ENCODE results near the gene BLCAP. TPM values are rescaled to one million over a fixed set of nuclear protein-coding genes. Genes with fewer than 3 reads are reported as not detected.
"Not testable (repeated sequence)": the region's sequence is repeated elsewhere in the genome, so short reads cannot be mapped to it uniquely, and the experiment has no call there.

Gene BLCAP
- total RNA-seq (ENCODE audit: insufficient read depth, low replicate concordance) = 39.2 TPM

DNA sequence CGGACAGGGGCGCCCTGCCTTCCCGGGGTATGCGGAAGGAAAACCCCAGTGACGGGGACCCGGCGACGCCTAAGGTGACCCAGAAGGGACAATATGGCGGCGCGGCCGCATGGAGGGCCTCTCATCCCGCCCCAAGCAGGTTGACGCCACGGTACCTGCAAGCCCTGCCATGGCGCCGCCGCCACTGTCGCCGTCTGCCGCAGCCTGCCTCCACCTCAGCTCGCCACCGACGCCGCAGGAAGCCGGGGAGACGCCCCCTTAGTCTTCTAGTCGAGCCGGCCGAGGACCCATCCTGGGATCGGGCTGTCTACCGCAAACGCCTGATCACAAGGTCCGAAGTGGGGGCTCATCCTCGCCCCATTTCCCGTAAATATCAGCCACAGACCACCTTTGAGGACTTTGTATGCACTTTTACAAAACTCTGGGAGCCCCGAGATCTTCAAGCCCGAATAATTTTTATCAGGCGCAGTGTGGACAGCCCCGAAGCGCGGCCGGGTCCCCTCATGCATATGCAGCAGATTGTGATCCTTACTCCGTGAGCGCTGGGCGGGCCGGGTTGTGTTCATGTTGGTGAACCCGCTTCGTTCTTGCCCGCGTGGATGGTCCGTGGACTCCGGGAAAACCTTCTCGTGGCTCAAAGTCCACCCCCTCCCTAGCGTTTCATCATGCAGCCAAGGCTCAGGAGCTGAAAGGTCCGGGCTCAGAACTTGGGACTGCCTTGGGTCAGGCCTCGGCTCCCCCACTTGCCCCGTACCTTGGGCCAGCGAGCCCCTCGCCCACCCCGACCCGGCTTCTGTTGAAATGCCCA lies at the start of gene BLCAP:
Gene BLCAP (minus strand): TSS at position 239 of the 808 bp plus-strand sequence. CDS start 8,702 bp downstream, outside the sequence.
- DNase-seq (ENCODE audit: low spot score) = peak; percentile 94

GRCh38 chr20:37577436-37577835 lies 49.8 kb upstream of the BLCAP start:
- DNase-seq (ENCODE audit: low spot score) = not testable (repeated sequence)

GRCh38 chr20:37576911-37577310 lies 49.2 kb upstream of the BLCAP start:
- no peak for DNase-seq (ENCODE audit: low spot score)

GRCh38 chr20:37575884-37576283 lies 48.2 kb upstream of the BLCAP start:
- no peak for DNase-seq (ENCODE audit: low spot score)

GRCh38 chr20:37574199-37574890 lies 46.7 kb upstream of the BLCAP start:
- DNase-seq (ENCODE audit: low spot score) = no peak

GRCh38 chr20:37573626-37574198 lies 46.0 kb upstream of the BLCAP start:
- no peak for DNase-seq (ENCODE audit: low spot score)

DNA sequence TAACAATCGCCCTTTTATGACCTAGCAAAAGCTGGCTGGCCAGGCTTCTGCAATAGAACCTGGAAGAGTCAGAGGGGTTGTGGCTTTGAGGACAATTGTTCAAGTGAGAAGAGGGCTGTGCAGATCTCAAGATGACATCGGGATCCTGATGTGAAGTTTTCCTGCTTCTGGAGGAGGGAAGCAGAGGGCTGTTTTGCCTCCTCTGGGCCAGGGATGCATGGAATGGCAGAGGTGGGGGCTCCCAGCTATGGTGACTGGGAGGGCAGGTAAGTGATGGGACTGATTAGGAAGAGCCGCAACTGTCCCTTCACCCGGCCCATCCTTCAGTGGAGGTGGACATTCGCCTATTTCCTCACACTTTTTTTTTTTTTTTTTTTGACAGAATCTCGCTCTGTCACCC lies 43.4 kb upstream of the BLCAP start:
- no peak for DNase-seq (ENCODE audit: low spot score)

DNA sequence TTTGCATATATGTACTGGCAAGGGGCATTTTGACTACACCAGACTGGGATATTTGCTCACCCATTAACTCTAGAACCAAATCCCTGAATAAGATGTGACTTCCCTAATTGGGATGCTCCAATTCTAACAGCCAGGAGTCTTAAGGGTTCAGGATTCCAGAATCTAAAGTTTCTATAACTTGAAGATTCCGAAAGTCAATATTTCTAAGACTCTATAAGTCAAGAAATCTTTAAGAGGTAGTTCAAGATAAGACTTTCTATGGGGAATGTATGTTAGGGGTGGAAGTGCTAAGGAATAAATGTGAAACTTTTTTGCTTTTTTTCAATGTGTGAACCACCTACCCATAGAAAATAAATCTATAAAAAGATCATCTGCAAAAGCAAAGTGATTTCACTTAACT lies 42.7 kb upstream of the BLCAP start:
- no peak for DNase-seq (ENCODE audit: low spot score)

- DNase-seq (ENCODE audit: low spot score) = peak; percentile 42
Measured at GRCh38 chr20:37567671-37568588, 40.3 kb upstream of the BLCAP start.

- DNase-seq (ENCODE audit: low spot score) = no peak
Measured at GRCh38 chr20:37567331-37567665, 39.6 kb upstream of the BLCAP start.

- no peak for DNase-seq (ENCODE audit: low spot score)
Measured at GRCh38 chr20:37566590-37567330, 39.1 kb upstream of the BLCAP start.

DNA sequence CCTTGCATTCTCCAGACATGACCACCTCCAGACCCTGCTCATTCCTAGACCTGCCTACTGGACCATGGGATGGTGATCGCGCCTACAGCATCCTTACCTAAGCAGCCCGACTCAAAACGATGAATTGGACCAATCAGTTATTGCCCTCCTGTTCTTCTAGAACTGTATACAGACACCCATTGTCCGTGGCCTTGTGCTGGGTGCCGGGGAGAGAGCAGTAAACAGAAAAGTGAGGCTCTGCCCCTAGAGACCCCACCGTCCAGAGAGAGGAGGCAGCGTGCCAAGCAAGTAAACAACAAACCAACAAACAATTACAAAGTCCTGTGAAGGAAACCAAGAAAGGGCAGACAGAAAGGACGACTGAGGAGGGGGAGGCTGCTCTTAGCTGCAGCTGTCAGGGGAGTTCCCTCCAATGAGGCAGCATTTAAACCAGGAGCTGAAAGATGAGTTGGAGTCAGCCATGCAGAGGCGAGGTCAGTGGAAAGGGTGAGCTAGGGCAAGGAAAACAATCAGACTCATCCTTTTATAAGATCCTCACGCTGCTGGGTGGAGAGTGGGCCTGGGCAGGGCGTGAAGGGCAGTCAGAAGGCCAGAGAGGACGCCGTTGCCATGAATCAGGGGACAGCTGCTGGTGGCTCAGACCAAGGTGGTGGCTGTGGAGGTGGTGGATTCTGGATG lies 37.6 kb upstream of the BLCAP start:
- no peak for DNase-seq (ENCODE audit: low spot score)

DNA sequence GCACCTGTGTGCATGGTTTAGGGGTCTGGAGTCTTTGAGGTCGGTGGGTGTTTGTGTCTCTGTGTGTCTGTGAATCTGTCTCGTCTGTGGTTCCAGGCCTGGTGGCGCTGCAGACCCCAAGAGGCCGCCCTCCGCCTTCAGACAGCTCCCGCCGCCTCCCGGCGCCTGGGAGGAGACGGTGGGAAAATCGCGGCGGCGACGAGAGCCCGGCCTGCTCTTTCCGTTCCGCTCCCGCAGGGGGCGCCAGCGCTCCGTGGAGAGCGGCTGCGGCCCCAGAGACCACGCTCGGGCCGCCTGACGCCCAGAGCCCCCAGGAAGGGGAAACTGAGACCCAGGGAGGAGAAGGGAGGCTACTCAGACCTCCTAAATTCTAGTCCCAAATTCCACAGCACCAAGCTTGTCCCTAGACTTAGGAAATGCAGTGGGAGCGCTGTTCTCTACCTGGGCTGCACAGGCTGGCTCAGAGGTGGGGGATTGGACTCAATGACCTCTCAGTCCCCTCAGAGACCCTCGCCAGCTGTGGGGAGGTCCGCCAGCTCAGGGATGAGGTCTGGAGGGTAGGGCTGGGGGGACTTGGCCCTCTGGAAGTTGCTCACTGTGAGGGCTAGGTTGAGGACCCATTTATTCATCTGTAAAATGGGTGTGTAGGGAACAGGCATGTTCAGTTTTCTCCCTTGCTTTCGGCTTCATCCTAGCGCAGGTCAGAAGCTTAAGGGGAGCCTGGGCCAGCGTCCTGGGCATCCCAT lies 36.9 kb upstream of the BLCAP start:
- DNase-seq (ENCODE audit: low spot score) = peak; percentile 15

DNA sequence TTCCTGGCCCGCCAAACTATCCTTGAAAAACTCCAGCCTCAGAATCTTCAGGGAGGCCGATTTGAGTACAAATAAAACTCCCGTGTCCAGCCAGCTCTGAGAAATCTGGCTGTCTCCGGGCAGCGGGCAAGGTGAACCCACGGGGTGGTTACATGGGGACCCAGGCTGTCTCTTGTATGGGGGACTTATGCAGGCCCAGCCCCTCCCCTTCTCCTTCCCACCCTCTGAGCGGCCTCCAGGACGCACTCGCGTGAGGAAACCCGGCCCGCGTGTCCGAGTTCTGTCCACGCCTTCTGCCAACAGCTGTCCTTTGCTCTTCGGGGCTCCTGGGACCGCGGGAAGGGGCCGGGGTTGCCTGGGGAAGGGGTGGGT lies 36.3 kb upstream of the BLCAP start:
- DNase-seq (ENCODE audit: low spot score) = no peak

GRCh38 chr20:37562695-37563480 lies 35.2 kb upstream of the BLCAP start:
- DNase-seq (ENCODE audit: low spot score) = no peak

DNA sequence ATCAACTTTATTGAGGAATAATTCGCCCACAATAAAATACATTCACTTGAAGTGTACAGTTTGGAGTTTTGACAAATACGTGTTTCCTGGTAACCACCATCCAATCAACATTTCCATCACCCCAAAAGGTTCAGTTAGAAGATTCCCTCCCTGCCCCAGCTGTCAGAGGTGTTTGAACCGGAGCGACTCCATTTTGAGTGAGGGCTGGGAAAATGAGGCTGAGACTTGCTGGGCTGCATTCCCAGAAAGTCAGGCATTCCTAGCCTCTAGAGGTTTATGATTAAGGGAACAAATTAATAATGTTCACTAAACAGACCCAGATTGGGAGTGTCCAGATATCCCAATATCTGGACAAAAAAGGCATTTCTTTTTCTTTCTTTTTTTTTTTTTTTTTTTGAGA lies 33.0 kb upstream of the BLCAP start:
- no peak for DNase-seq (ENCODE audit: low spot score)

DNA sequence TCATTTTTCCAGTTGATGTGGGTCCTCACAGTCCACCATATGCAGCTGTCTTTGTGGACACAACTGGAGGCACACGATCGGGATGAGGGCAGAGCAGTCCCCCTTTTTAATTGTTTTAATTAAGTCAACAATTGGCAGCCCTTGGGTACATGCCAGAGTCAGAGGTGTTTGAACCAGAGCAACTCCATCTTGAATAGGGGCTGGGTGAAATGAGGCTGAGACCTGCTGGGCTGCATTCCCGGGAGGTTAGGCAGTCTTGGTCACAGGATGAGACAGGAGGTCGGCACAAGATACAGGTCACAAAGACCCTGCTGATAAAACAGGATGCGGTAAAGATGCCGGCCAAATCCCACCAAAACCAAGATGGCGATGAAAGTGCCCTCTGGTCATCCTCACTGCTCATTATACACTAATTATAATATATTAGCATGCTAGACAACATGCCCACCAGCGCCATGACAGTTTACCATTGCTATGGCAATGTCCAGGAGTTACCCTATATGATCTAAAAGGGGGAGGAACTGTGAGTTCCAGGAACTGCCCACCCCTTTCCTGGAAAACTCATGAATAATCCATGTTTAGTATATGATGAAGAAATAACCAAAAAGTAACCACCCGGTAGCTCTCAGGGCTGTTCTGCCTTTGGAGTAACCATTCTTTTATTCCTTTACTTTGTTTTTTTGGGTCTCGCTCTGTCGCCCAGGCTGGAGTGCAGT lies 31.8 kb upstream of the BLCAP start:
- DNase-seq (ENCODE audit: low spot score) = no peak

DNA sequence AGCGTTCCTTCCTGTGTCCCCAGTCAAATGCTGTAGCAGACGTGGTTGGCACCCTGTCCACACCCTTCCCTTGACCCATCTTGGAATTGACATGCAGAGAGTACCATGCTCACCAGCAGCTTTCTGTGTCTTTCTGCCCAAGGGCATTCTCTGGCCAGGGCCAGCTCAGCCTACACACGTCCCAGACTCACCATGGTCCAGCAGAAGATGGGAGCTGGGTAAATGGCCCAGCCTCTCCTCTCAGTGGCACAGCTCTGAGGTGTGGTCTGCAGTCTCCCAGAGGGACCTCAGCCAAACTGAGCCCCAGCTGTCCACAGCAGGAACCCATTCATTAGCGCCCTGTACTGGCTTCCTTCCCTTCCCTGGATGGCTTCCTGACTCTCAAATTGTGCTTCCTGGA lies 31.1 kb upstream of the BLCAP start:
- no peak for DNase-seq (ENCODE audit: low spot score)

Data from umbilical cord (tissue), 2 donors.